ENCODE data around the gene PDCD2L.

PDCD2L gene

DNA sequence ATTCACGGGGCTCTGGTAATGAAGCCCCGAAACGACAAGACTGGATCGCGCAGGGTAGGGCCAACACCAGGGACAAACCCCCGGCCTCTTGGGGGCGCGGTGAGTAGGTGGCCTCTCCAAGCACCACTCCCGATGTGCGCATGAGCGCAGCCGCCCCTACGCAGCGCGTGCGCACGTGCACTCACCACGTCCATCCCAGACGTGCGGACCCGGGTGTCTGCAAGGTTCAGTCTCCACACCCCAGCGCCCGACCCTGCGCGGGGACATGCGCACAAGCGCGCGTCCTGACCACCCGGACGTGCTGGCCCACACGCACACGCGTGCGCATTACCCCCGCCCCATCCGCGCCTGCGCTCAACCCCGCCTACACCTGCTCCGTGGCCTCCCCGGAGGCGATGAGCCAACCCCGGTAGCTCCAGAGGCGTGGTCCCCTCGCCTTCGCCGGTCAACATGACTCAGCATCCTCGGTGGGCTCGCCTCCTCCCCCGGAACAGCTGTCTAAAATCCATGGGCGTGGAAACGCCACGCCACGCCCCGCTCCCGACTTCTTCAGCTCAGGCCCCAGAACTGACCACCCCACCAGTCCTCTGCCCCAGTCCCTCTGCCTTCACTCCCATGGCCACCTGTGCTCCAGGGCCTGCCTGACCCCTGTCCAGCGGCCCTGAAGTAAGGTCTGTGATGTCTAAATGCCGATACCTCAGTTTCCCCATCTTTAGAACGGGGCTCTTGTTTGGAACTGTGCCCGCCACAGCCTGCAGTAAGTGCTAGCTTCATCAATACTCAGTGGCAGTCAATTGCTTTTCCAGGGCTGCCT, 44.9 kb upstream of the PDCD2L start (continued):
- TF ChIP-seq, protein P1, sequence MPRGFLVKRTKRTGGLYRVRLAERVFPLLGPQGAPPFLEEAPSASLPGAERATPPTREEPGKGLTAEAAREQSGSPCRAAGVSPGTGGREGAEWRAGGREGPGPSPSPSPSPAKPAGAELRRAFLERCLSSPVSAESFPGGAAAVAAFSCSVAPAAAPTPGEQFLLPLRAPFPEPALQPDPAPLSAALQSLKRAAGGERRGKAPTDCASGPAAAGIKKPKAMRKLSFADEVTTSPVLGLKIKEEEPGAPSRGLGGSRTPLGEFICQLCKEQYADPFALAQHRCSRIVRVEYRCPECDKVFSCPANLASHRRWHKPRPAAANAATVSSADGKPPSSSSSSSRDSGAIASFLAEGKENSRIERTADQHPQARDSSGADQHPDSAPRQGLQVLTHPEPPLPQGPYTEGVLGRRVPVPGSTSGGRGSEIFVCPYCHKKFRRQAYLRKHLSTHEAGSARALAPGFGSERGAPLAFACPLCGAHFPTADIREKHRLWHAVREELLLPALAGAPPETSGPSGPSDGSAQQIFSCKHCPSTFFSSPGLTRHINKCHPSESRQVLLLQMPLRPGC (tag by site-specific recombination; IDR thresholded peaks at IDR 0.05): 0 out of 2 replicates have a peak, but pooled peaks have one; percentile 25
- TF ChIP-seq ZFHX2 (tag by site-specific recombination; conservative IDR thresholded peaks at IDR 0.05) (peak; percentile 99), TRIM28 (IDR thresholded peaks at IDR 0.05; ENCODE audit: borderline replicate concordance, low read length) (peak; percentile 35; the same call in 1 of the 2 replicates), ZNF341 (tag by site-specific recombination; IDR thresholded peaks at IDR 0.05; ENCODE audit: low read depth) (peak; percentile 88), ZNF112 (tag by site-specific recombination; IDR thresholded peaks at IDR 0.05) (no peak), ZNF837 (tag by site-specific recombination; IDR thresholded peaks at IDR 0.05) (no peak), SP3 (tag by site-specific recombination; IDR thresholded peaks at IDR 0.05) (peak; percentile 93), ZNF394 (tag by site-specific recombination; IDR thresholded peaks at IDR 0.05; ENCODE audit: borderline replicate concordance) (0 out of 2 replicates have a peak, but pooled peaks have one; percentile 8), ZNF76 (tag by site-specific recombination; IDR thresholded peaks at IDR 0.05; ENCODE audit: borderline replicate concordance, low read depth) (peak; percentile 50; the same call in 1 of the 2 replicates), MEIS1 (CRISPR knock-in tag; IDR thresholded peaks at IDR 0.05; ENCODE audit: borderline replicate concordance) (no peak), ZNF335 (tag by site-specific recombination; conservative IDR thresholded peaks at IDR 0.05) (peak; percentile 95), ZNF777 (tag by site-specific recombination; IDR thresholded peaks at IDR 0.05; ENCODE audit: borderline replicate concordance) (peak; percentile 75; the same call in 1 of the 2 replicates), ZNF324 (tag by site-specific recombination; IDR thresholded peaks at IDR 0.05) (peak; percentile 5; the same call in 1 of the 2 replicates), KLF1 (tag by site-specific recombination; IDR thresholded peaks at IDR 0.05) (peak; percentile 95), ZNF670 (tag by site-specific recombination; IDR thresholded peaks at IDR 0.05; ENCODE audit: low read depth) (no peak), IKZF3 (tag by site-specific recombination; IDR thresholded peaks at IDR 0.05) (no peak; the same call in 1 of the 2 replicates), ZNF600 (tag by site-specific recombination; IDR thresholded peaks at IDR 0.05) (peak; percentile 100), ZFP69B (tag by site-specific recombination; IDR thresholded peaks at IDR 0.05) (peak; percentile 58; the same call in 1 of the 2 replicates), ZNF555 (tag by site-specific recombination; conservative IDR thresholded peaks at IDR 0.05) (no peak), ZNF596 (tag by site-specific recombination; IDR thresholded peaks at IDR 0.05) (peak; percentile 41), KLF16 (tag by site-specific recombination; IDR thresholded peaks at IDR 0.05) (peak; percentile 91), ZBTB8A (tag by site-specific recombination; IDR thresholded peaks at IDR 0.05) (peak; percentile 96), ZNF785 (tag by site-specific recombination; IDR thresholded peaks at IDR 0.05) (0 out of 2 replicates have a peak, but pooled peaks have one; percentile 59)
- TF ChIP-seq, protein P2, sequence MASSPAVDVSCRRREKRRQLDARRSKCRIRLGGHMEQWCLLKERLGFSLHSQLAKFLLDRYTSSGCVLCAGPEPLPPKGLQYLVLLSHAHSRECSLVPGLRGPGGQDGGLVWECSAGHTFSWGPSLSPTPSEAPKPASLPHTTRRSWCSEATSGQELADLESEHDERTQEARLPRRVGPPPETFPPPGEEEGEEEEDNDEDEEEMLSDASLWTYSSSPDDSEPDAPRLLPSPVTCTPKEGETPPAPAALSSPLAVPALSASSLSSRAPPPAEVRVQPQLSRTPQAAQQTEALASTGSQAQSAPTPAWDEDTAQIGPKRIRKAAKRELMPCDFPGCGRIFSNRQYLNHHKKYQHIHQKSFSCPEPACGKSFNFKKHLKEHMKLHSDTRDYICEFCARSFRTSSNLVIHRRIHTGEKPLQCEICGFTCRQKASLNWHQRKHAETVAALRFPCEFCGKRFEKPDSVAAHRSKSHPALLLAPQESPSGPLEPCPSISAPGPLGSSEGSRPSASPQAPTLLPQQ (tag by site-specific recombination; IDR thresholded peaks at IDR 0.05): peak; percentile 22
- TF ChIP-seq, protein P3, sequence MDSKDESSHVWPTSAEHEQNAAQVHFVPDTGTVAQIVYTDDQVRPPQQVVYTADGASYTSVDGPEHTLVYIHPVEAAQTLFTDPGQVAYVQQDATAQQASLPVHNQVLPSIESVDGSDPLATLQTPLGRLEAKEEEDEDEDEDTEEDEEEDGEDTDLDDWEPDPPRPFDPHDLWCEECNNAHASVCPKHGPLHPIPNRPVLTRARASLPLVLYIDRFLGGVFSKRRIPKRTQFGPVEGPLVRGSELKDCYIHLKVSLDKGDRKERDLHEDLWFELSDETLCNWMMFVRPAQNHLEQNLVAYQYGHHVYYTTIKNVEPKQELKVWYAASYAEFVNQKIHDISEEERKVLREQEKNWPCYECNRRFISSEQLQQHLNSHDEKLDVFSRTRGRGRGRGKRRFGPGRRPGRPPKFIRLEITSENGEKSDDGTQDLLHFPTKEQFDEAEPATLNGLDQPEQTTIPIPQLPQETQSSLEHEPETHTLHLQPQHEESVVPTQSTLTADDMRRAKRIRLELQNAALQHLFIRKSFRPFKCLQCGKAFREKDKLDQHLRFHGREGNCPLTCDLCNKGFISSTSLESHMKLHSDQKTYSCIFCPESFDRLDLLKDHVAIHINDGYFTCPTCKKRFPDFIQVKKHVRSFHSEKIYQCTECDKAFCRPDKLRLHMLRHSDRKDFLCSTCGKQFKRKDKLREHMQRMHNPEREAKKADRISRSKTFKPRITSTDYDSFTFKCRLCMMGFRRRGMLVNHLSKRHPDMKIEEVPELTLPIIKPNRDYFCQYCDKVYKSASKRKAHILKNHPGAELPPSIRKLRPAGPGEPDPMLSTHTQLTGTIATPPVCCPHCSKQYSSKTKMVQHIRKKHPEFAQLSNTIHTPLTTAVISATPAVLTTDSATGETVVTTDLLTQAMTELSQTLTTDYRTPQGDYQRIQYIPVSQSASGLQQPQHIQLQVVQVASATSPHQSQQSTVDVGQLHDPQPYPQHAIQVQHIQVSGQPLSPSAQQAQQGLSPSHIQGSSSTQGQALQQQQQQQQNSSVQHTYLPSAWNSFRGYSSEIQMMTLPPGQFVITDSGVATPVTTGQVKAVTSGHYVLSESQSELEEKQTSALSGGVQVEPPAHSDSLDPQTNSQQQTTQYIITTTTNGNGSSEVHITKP (tag by site-specific recombination; IDR thresholded peaks at IDR 0.05): peak; percentile 86
- TF ChIP-seq, protein P4, sequence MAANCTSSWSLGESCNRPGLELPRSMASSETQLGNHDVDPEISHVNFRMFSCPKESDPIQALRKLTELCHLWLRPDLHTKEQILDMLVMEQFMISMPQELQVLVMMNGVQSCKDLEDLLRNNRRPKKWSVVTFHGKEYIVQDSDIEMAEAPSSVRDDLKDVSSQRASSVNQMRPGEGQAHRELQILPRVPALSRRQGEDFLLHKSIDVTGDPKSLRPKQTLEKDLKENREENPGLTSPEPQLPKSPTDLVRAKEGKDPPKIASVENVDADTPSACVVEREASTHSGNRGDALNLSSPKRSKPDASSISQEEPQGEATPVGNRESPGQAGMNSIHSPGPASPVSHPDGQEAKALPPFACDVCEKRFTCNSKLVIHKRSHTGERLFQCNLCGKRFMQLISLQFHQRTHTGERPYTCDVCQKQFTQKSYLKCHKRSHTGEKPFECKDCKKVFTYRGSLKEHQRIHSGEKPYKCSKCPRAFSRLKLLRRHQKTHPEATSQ (tag by site-specific recombination; IDR thresholded peaks at IDR 0.05): no peak
- TF ChIP-seq, protein P5, sequence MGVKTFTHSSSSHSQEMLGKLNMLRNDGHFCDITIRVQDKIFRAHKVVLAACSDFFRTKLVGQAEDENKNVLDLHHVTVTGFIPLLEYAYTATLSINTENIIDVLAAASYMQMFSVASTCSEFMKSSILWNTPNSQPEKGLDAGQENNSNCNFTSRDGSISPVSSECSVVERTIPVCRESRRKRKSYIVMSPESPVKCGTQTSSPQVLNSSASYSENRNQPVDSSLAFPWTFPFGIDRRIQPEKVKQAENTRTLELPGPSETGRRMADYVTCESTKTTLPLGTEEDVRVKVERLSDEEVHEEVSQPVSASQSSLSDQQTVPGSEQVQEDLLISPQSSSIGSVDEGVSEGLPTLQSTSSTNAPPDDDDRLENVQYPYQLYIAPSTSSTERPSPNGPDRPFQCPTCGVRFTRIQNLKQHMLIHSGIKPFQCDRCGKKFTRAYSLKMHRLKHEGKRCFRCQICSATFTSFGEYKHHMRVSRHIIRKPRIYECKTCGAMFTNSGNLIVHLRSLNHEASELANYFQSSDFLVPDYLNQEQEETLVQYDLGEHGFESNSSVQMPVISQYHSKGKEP (tag by site-specific recombination; IDR thresholded peaks at IDR 0.05): peak; percentile 69; the same call in 1 of the 2 replicates
- TF ChIP-seq, protein P6, sequence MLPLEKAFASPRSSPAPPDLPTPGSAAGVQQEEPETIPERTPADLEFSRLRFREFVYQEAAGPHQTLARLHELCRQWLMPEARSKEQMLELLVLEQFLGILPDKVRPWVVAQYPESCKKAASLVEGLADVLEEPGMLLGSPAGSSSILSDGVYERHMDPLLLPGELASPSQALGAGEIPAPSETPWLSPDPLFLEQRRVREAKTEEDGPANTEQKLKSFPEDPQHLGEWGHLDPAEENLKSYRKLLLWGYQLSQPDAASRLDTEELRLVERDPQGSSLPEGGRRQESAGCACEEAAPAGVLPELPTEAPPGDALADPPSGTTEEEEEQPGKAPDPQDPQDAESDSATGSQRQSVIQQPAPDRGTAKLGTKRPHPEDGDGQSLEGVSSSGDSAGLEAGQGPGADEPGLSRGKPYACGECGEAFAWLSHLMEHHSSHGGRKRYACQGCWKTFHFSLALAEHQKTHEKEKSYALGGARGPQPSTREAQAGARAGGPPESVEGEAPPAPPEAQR (tag by site-specific recombination; IDR thresholded peaks at IDR 0.05): 0 out of 2 replicates have a peak, but pooled peaks have one; percentile 42
